Measurements from ENCODE around the gene IQCF6. TPM values are rescaled to one million over a fixed set of nuclear protein-coding genes. Genes with fewer than 3 reads are reported as not detected.
"Not testable (repeated sequence)": the region's sequence is repeated elsewhere in the genome, so short reads cannot be mapped to it uniquely, and the experiment has no call there.

Gene IQCF6
- polyA plus RNA-seq, 1 donor: not detected

DNA sequence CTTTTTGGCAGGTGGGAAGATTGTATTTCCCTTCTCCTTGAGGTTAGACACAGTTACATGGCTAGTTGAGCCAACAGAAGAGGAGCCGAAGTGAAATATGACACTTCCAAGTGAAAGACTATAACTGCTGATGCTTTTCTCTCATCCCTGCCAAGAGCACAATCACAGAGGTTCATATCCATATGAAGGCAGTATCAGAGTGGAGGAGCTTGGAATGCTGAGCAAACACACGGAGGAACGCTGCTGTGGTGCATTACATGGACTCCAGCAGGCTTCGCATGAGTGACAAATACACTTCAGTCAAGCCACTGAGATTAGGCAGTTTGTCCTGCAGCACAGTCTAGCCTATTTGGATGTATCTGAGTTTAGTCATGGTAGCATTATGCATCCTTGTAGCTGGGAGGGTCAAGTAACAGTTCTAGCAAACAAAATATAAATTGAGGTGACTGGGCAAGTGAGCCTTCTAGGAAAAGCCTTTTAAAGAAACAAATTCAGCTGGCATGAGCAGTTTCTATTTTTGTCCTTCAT lies 5.4 kb downstream of the IQCF6 start:
- no peak for DNase-seq

DNA sequence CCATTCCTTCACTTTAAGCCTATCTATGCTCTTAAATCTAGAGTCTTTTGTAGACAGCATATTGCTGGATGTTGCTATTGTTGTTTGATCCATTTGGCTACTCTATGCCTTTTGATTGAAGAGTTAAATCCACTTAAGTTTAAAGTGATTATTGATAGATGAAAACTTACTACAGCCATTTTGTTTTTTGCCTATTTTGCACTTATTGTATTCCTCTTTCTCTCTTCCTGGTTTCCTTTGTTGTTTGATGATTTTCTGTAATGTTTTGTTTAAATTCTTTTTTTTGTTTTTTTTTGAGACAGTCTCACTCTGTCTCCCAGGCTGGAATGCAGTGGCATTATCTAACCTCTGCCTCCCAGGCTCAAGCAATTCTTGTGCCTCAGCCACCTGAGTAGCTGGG lies 19.8 kb downstream of the IQCF6 start:
- no peak for DNase-seq

DNA sequence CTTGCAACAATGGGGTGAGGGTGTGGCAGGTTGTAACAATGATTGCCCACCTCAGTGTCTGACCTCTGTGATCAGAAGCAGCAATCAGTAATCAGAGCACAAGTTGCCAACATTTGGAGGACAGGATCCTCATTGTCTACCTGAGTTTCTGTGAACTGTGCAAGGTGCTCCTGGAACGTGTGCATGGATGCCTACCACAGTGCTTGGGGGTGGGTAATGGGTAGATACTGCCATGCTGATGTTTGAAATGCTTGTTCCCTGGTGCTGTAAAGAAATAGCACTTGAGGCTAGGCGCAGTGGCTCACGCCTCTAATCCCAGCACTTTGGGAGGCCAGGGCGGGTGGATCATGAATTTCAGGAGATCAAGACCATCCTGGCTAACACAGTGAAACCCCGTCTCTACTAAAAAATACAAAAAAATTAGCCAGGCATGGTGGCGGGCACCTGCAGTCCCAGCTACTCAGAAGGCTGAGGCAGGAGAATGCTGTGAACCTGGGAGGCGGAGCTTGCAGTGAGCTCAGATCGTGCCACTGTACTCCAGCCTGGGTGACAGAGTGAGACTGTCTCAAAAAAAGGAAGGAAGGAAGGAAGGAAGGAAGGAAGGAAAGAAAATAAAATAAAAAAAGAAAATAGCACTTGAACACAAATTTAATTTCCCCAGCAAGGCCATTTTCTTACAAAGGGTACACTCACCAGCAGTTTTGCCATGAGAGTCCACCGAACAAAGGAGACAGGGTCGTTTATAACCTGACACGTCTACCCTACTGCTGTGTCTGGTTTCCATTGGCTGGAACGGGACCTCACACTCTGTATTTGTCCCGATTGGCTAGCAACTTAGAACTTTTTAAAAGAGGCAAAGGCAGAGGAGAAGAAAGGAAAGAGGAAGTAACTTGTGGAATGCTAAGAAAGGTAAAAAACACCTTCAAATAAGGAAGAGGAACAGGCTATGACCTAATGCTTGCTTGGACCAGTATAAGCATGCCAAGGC lies 25.0 kb downstream of the IQCF6 start:
- DNase-seq: not testable (repeated sequence)

DNA sequence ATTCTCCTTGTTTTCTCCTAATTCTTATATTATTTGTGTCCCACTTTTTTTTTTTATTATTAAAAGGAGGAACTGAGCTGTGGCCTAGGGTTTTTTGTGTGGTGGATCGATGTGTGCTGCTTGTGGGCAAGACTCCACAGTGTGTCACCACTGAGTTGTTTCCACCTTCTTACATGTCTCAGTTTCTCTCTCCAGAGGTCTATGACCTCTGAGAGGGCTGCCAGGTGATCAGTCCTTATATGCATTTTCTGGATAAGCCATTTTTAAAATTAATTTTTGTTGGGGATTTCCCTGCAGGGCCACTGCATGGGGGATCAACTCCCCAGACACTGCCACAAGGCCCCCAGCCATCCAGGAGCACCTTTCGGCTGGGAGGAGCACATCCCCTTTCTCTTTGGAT lies 27.8 kb downstream of the IQCF6 start:
- no peak for DNase-seq

- DNase-seq: no peak
Observed at GRCh38 chr3:51750878-51751277, 28.2 kb downstream of the IQCF6 start.

GRCh38 chr3:51748327-51748726 lies 30.7 kb downstream of the IQCF6 start:
- DNase-seq: no peak

GRCh38 chr3:51747840-51748239 lies 31.2 kb downstream of the IQCF6 start:
- DNase-seq: no peak

DNA sequence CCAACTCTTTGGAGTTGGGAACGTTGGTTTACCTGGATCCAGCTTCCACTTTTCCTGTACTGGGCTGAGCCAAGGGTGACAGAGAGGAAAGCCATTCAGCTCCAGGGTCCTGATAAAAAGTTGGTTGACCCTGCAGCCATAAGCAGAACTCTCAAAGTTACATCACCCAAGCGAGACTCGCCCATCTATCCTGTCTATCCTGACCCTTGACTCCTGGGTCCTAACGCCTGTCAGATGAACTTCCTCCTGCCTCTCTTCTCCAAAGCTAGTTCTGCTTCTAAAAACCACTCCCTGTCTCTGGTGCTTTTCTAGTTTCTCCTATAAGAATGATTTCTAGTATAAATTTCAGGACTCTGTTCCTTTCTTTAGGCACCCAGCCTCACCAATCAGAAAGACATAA lies 36.1 kb downstream of the IQCF6 start:
- DNase-seq: not testable (repeated sequence)

GRCh38 chr3:51742320-51742719 lies 36.7 kb downstream of the IQCF6 start:
- DNase-seq: not testable (repeated sequence)

DNA sequence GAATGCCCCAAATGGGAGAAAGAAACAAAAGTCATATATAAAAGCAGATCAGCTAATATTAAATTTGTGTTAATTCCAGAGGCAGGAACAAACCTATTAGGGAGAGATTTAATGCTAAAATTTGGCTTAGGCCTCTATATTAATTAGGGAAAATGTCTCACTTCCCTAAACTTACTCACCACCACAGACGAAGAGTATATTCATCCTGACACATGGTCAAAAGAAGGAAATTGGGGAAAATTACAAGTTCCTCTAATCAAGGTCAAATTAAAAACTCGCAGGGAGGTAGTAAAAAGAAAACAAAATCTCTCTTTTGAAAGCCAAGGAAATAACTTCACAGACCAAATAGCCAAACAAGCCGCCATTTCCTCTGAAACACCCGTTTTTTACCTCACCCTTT lies 39.9 kb downstream of the IQCF6 start:
- no peak for DNase-seq

- DNase-seq: no peak
Observed at GRCh38 chr3:51735950-51736349, 43.1 kb downstream of the IQCF6 start.

GRCh38 chr3:51735039-51735438 lies 44.0 kb downstream of the IQCF6 start:
- no peak for DNase-seq

GRCh38 chr3:51734572-51734907 lies 44.5 kb downstream of the IQCF6 start:
- no peak for DNase-seq

DNA sequence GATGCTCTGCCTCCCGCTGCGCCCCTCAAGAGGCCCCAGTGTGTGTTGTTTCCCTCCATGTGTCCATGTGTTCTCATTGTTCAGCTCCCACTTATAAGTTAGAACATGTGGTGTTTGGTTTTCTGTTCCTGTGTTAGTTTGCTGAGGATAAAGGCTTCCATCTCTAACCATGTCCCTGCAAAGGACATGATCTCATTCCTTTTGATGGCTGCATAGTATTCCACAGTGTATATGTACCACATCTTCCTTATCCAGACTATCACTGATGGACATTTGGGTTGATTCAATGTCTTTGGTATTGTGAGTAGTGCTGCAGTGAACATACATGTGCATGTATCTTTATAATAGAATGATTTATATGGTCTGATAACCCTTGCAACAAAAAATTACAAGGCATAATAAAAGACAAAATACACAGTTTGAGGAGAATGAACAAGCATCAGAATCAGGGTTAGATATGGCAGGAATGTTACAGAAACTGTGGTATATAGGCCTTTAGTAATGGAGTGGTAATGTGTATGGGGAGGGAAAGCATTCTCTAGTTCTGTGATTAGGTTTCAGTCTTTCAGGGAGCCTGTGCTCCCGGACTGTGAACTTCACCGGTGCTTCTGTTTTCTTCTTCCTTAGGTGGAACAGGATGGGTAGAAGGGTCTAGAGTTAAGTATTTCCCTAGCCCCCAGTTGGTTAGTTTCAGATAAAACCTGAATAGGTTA lies 45.0 kb downstream of the IQCF6 start:
- no peak for DNase-seq

GRCh38 chr3:51729042-51729633 lies 49.9 kb downstream of the IQCF6 start:
- no peak for DNase-seq

Other genes starting within 250 kb of the IQCF6 start
- 20.8 TPM for gene RAD54L2, start 240.5 kb downstream of the IQCF6 start, polyA plus RNA-seq (ENCODE audit: insufficient read length)
- 57.3 TPM for gene TEX264, start 108.0 kb downstream of the IQCF6 start, polyA plus RNA-seq (ENCODE audit: insufficient read length)
- 0.52 TPM for gene GRM2, start 72.2 kb downstream of the IQCF6 start, polyA plus RNA-seq (ENCODE audit: insufficient read length)
- not detected for gene IQCF2, start 82.4 kb upstream of the IQCF6 start, polyA plus RNA-seq (ENCODE audit: insufficient read length)
- gene IQCF5, start 96.4 kb upstream of the IQCF6 start, polyA plus RNA-seq (ENCODE audit: insufficient read length): not detected
- gene IQCF1, start 124.1 kb upstream of the IQCF6 start, polyA plus RNA-seq (ENCODE audit: insufficient read length): not detected
- 17.6 TPM for gene RRP9, start 162.7 kb upstream of the IQCF6 start, polyA plus RNA-seq (ENCODE audit: insufficient read length)
- 18.0 TPM for gene PARP3, start 163.1 kb upstream of the IQCF6 start, polyA plus RNA-seq (ENCODE audit: insufficient read length)
- 0.48 TPM for gene GPR62, start 176.1 kb upstream of the IQCF6 start, polyA plus RNA-seq (ENCODE audit: insufficient read length)
- gene PCBP4, start 188.2 kb upstream of the IQCF6 start, polyA plus RNA-seq (ENCODE audit: insufficient read length): 60.2 TPM
- gene ABHD14B, start 194.8 kb upstream of the IQCF6 start, polyA plus RNA-seq (ENCODE audit: insufficient read length): 76.9 TPM
- 22.3 TPM for gene ABHD14A, start 195.8 kb upstream of the IQCF6 start, polyA plus RNA-seq (ENCODE audit: insufficient read length)
- gene ACY1, start 204.3 kb upstream of the IQCF6 start, polyA plus RNA-seq (ENCODE audit: insufficient read length): 109 TPM
- gene RPL29, start 216.7 kb upstream of the IQCF6 start, polyA plus RNA-seq (ENCODE audit: insufficient read length): 1,406 TPM

Data from left kidney (tissue), 2 donors.